ENCODE results near the gene PRRG2.

GRCh38 chr19:49557641-49558325 lies 23.3 kb upstream of the PRRG2 start:
- TF ChIP-seq CTCF (IDR thresholded peaks at IDR 0.05) (no peak), POLR2A (IDR thresholded peaks at IDR 0.05) (no peak)

Data from testis (tissue), 2 donors.